Superior temporal gyrus (tissue), 1 donor: ENCODE results near the gene LCP1.
"Not testable (repeated sequence)": the region's sequence is repeated elsewhere in the genome, so short reads cannot be mapped to it uniquely, and the experiment has no call there.

ENCODE experiments used
- DNase-seq: peaks from one replicate; pipeline ENCODE4 v3.0.0-alpha.2; 2016; ENCODE audit errors: extremely low spot score

The LCP1 gene

DNA sequence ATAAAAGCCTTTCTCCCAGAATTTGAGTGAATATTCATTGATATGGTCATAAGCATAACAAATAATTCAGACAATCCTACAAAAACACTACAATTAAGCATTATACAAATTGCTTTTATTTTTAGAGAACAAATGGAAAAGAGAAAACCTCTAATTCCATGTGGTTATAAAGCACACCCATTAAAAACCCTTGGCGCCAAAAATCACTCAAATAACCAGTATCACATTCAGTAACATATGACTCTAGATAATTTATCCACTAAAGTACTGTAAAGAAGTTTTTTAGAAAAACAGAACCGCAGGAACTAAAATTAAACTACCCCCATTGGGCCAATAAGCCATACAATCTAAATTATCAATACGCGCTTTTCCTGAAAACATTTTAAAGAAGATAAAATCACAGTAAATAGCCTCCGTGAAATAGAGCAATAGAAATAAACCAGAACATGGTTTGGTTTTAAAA lies 569 bp downstream of the LCP1 start:
- DNase-seq: no peak

DNA sequence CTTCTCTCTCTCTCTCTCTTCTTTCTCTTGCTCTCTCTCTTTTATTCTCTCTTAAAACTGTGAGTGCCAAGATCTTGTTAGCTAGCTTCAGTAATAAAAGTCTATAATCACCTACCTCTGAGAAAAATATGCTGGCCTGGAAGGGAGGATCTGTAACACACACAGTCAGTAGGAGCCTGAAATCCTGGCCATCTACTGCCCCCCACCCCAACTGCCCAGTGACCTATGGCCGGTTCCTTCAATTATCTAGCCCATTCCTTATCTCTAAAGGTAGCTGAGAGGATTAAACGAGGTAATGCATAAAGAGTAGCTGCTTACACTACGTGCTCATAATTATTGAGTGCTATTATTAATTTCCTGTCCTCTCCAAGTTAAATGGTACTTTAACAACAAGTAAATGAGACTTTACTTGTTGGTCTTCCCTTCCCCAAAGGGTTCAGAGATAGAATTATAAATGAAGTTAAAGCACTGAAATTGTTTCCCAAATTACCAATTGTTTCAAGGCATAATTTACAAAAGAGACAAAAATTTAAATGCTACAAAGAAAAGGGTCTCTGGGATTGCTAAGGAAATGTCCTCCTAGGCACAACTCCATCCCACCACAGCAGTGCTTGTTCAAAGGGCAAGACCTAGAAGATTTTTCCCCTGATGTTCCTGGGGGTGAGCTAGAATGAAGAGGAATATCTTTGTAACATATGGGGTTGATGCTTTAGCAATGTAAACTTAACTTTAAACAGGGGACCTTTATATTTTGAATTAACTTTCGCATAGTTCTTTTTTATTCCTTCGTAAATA lies 1.8 kb downstream of the LCP1 start:
- DNase-seq: no peak

DNA sequence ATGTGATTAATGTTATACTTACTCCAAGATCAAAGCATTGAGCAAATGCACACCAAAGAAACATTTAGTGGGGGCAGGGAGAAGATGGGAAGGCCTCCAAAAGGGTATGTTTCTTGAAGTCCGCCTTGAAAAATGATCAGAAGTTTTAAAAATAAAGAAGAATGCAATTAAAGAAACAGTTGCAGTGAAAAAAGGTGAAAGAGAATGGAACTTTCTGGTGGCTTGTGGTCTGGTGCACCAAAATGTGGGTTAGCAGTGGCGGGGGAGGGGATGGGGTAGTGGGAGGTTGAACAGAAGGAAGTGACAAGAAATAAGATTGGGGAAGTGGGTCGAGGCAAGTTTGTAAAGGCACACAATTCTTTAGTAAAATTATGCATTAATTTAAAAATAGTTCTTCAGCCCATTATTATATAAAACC lies 2.5 kb downstream of the LCP1 start:
- DNase-seq: no peak

DNA sequence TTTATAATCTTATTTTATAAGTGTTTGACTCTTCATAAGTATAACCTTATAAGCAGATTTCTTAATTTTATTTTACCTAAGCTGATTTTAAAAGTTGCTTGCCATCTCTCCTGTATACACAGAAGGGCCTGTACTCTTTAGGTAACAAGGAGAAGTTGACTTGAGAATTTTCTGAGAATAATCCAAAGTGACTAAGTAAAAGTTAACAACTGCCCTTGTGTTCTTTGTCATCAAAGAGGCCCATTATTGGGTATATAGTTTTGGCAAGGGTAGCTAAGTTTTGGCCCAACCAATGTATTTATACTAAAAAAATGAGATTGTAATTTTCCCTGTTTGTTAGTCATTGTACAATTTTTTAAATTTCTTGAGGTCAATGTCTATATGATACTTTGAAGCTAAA lies 3.2 kb downstream of the LCP1 start:
- no peak for DNase-seq

- DNase-seq: no peak
These were observed 3.8 kb downstream of the LCP1 start for GRCh38 chr13:46178143-46178542.

DNA sequence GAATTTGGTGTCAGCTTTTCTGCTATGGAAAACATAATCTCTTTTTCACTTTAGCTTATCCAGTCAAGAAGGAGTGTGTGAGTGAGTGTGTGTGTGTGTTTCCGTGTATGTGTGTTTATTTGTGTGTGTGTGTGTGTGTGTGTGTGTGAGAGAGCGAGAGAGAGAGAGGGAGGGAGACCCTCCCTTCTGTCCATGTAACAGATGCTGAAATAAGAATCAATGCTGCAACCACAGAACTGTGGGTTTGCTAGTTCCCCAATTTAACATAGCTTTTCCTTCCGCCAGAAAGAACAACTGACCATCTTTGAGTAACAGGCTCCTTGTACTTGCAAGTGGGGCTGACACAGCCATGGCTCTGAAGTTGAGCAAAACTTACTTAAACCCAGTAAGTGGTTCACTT lies 5.2 kb downstream of the LCP1 start:
- no peak for DNase-seq

DNA sequence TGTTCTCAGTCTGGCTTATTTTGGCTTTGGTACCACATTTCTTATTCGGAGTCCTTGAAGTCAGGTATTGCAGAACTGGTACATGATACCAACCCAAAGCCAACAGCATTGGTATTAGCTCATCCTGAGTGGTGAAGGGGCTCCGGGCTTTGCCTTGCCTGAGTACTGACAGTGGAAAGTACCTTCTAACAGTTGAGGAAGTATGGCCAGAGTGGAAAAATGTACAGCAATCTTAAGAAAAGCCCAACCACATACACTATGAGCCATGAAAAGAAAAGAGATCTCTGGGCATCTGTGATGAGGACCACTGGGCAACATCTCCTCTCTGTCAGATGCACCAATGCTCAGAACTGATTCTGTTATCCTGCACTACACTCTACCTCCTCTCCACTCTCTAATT lies 8.3 kb downstream of the LCP1 start:
- DNase-seq: no peak

DNA sequence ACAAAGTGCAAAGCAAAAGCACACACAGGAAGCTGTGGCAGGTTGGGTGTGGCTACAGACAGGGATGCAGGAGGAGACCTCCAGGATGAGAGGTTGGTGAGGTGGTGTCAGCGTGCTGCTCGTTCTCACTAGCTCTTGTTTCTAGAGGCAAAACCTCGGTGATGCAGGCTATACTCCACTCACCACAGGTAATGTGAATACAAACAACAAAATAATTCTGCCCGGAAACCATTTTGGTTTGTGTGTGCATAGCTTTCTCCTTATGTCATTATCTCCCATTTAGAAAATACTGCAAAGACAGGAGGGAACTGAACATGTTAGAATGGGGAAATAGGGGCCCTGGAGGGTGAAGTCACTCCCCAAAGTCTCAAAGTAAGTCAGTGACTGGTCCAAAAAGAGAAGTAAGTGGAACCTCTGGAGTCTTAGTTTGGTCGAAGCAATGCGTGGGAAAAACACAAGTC lies 9.4 kb downstream of the LCP1 start:
- DNase-seq: no peak

GRCh38 chr13:46171739-46172138 lies 10.2 kb downstream of the LCP1 start:
- DNase-seq: no peak

DNA sequence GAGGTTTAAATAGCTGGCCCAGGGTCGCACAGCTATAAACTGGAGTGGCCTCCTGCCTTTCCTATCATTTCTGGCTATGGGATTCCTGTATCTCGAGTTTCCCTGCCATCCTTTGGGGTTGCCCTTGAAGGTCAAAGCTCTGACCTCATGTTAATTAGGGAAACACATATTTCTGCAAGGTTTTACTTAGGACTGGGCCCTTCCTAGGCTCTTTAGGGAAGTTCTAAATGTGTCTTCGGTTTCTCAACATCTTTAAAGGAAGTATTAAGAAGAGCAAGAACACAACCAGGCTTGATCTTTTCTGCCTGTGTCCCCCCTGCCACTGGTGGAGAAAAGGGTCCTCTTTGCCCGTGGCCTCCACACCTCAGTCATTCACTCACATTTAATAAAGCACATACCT lies 10.8 kb downstream of the LCP1 start:
- no peak for DNase-seq

DNA sequence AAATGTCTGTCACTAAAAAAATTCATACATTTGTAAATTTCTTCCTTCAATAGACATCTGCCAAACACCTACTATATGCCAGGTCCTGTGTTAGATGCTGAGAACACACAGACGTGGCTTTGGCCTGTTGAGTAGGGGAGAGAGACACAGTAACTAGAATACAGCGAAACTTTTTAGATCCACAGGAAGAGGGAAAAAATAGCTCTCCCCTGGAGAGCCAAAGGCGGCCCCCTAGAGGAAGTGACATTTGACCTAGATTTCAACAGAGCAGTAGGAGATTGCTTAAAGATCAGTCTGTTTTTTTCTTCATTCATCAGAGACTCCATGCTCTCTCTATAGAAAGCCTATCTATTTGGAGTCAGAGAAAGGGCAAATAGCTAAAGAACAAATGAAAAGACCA lies 11.3 kb downstream of the LCP1 start:
- no peak for DNase-seq

- DNase-seq: no peak
These were observed 11.7 kb downstream of the LCP1 start for GRCh38 chr13:46170268-46170667.

- DNase-seq: no peak
These were observed 12.2 kb downstream of the LCP1 start for GRCh38 chr13:46169758-46170157.

DNA sequence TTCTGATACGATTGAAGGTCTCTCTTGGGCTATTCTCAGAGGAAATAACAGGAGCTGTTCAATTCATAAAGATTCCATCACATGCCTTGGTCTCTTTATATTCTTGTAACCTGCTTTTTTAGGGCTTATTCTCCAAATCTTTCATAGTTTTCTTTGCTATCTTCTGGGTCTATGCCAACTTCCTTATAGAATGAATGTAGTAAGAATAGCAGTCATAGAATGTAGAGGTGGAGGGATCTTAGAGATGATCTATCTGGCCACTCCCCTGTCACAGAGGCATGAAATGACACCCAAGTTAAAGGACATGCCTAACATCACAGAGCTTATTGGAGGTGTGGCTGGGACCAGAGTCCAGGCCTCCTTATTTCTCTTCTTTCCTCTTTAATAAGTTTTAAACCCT lies 13.2 kb downstream of the LCP1 start:
- DNase-seq: no peak

GRCh38 chr13:46168341-46168740 lies 13.6 kb downstream of the LCP1 start:
- DNase-seq: no peak

DNA sequence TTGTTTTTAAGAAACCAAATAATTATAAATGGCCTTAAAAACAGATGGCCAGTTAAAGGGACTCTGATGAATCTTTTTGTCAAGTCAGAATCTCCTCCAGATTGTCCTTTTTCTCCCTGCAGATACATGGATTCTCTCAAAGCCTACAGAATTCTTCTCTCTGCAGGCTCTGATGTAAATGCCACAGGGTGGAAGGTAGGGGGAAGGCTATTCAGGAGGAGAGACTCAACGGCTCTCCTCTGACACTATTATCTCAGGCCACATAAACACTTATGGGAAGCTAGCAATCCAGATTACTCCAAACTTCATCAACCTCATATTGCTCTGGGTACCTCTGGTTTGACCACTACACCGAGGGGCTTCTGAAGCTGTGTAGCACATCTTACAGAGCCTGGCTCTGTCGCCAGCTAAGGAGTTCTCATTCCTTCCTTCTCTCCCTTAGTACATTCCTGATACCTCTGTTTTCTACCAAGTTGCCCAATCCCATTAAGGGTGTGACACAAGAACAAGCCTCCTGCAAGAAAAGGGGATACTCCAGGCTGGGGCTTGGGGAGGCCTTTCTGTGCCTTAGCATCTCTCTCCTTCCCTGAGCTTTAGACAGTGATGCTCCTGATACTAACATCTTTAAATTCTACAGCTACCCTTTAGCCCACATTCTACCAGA lies 14.9 kb downstream of the LCP1 start:
- DNase-seq: no peak

GRCh38 chr13:46166224-46166584 lies 15.8 kb downstream of the LCP1 start:
- no peak for DNase-seq

GRCh38 chr13:46165485-46166223 lies 16.3 kb downstream of the LCP1 start:
- no peak for DNase-seq

- no peak for DNase-seq
These were observed 17.3 kb downstream of the LCP1 start for GRCh38 chr13:46164661-46165060.

GRCh38 chr13:46162741-46163140 lies 19.2 kb downstream of the LCP1 start:
- DNase-seq: not testable (repeated sequence)

DNA sequence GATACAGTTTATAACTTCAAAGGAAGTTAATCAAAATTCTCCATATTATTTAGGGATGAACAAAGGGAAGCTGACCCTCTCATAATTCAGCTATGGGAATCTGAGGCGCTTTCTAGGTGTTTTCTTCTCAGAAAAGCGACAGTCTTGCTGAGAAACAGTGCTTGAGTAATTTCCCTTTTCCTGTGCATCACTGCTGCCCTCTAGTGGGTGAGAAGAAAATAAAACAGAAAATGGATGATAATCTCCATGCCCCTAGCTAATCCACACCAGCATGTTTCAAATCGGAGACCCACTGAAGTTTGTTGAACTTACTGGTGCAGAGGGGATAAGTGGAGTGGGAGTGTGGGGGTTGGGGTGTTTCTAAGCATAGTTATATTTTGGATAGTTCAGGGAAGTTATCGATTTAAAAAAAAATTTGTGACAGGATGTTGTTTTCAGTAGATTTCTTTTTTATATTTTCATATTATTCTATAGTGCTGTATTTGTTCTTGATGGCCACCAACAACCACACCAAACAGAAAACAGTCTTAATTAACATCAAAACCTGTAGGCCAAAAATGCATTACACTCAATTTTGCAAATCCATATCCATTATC lies 21.4 kb downstream of the LCP1 start:
- peak; percentile 82 for DNase-seq

DNA sequence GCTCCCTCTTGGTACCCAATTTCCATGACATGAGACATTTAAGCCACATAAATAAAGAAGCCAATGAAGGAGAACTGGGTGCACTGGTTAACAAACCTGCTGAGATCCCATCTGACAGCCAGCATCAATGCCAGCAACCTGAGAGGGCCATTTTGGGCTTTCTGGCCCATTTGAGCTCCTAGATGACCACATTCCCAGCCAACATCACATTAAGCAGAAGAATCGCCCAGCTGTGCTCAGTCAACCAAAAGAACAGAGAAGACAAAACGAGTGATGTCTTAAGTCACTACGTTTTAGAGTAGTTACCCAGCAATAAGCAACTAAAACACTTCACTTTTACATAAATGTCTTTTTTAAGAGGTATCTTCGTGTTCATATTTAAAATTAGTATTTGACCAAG lies 21.9 kb downstream of the LCP1 start:
- no peak for DNase-seq
